DMS 273 (cell line): ENCODE data around the gene GBP1.
"Not testable (repeated sequence)": the region's sequence is repeated elsewhere in the genome, so short reads cannot be mapped to it uniquely, and the experiment has no call there.

Experiments used
- DNase-seq: peaks from one replicate; lab custom pipeline; 2025; ENCODE audit not compliant: unreplicated experiment; lab: John Stamatoyannopoulos, UW

Gene GBP1

GRCh38 chr1:89018318-89018717, 46.7 kb downstream of the GBP1 start:
- DNase-seq, result not testable (repeated sequence)

DNA sequence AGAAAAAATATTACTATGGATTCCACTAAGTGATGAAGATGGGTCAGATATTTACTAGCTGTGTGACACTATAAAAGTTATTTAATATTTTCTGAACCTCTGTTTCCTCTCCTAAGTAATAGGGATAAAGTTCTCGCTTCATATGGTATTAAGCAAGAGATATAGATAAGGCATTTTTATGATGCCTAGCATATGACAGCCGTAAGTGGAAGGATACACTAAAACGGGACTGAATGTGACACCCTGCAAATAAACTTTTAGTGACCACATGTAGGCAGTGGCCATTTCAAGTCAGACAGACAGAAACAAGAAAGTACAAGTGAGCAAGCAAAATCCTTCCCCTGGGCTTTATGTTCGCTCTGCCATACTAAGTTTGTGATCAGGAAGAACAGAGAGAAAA, 56.5 kb downstream of the GBP1 start:
- no peak for DNase-seq

- DNase-seq, result no peak
Observed at GRCh38 chr1:89005286-89006151, 59.5 kb downstream of the GBP1 start.
